Lung (tissue), 12 donors: ENCODE data around the gene DNAJC8. TPM values are rescaled to one million over a fixed set of nuclear protein-coding genes. Genes with fewer than 3 reads are reported as not detected.
A peak's percentile ranks its signal among the peaks of the same experiment; 100 is the strongest.

Source experiments
- ATAC-seq: fragments of 200-7000 bp; cut with Tn5 transposase; one replicate; pipeline ENCODE4 v1.9.1; 2020; ENCODE audit warnings: moderate number of reproducible peaks; ENCODE audit not compliant: insufficient read depth, low FRiP score
- DNase-seq, 3 donors: peaks; one replicate each; pipeline ENCODE4 v3.0.0-alpha.2; 2013 to 2017
- H3K27ac ChIP-seq, 2 donors: one replicate each; pipeline ENCODE4 v1.5.1; 2013; ENCODE audit warnings: mild to moderate bottlenecking in 2 of 2, moderate library complexity in 2 of 2, control low read depth in 1 of 2, inconsistent platforms in 1 of 2, low read depth in 1 of 2, low read length in 1 of 2
- H3K27me3 ChIP-seq, 3 donors: one replicate each; pipeline ENCODE4 v1.5.1; 2013; ENCODE audit warnings: low read length in 2 of 3; ENCODE audit not compliant: control insufficient read depth in 3 of 3, insufficient read depth in 3 of 3
- H3K36me3 ChIP-seq, 4 donors: one replicate each; pipeline ENCODE4 v1.5.1; 2013; ENCODE audit warnings: low read length in 4 of 4, mild to moderate bottlenecking in 1 of 4, moderate library complexity in 1 of 4; ENCODE audit not compliant: control insufficient read depth in 4 of 4, insufficient read depth in 4 of 4
- H3K4me1 ChIP-seq, 5 donors: one replicate each; pipeline ENCODE4 v1.5.1; 2013; ENCODE audit warnings: low read length in 5 of 5, mild to moderate bottlenecking in 2 of 5, moderate library complexity in 1 of 5; ENCODE audit not compliant: control insufficient read depth in 5 of 5, insufficient read depth in 5 of 5
- H3K4me3 ChIP-seq: one replicate; pipeline ENCODE4 v1.5.1; 2013; ENCODE audit warnings: mild to moderate bottlenecking, control low read depth, moderate library complexity
- H3K9ac ChIP-seq, 2 donors: one replicate each; pipeline ENCODE4 v1.5.1; 2013; ENCODE audit warnings: low read length in 2 of 2, control low read depth in 1 of 2; ENCODE audit not compliant: insufficient read depth in 1 of 2
- H3K9me3 ChIP-seq, 4 donors: one replicate each; pipeline ENCODE4 v1.5.1; 2013; ENCODE audit warnings: low read length in 3 of 4, mild to moderate bottlenecking in 1 of 4, moderate library complexity in 1 of 4; ENCODE audit not compliant: control insufficient read depth in 4 of 4, insufficient read depth in 3 of 4
- WGBS, 2 donors: extraction: QIAGEN DNeasy Blood & Tissue Kit; methylation state at CpG; one replicate each; pipeline ENCODE4 v1.1.7; 2013; 5-methylcytosine and 5-hydroxymethylcytosine counted together
- polyA plus RNA-seq, 2 donors: library from polyadenylated mRNA; stranded (reverse); fragments of 200-250 nt; gene quantifications; one replicate each; pipeline ENCODE4 v1.2.1, GENCODE V29; 2013
- total RNA-seq, 2 donors: library from RNA; depleted of rRNA in 1 of 2; stranded (reverse); fragments of >200 nt in 1 of 2; gene quantifications; one replicate each; pipeline ENCODE4 v1.2.1, GENCODE V29; 2014 to 2021
- TF ChIP-seq, protein P1 (sequence below): IDR thresholded peaks from 2 replicates; pipeline ENCODE4 v1.5.1; 2012; ENCODE audit warnings: mild to moderate bottlenecking; ENCODE audit errors: control extremely low read depth, extremely low read depth
- donor health status: control.
- donor health status: control.
- donor health status: Bipolar disorder and iron deficiency.
- donor health status: healthy.
- donor health status: DM: yes; HTN: yes; CAD: no.

The DNAJC8 gene
- total and polyA plus RNA-seq, 4 donors: 38.9 to 84.0 (median 65.8) TPM

GRCh38 chr1:28239004-28239403, 6.2 kb upstream of the DNAJC8 start:
- Histone ChIP-seq H3K9ac (no peak overlapping the region), H3K27ac (peak overlapping the region in 1 of 2 donors; percentile 43), H3K27me3 (no peaks in the 10 kb centered on the region), H3K4me1 (peaks cover 4 to 13% (median 8%) of the 10 kb centered on the region in 5 donors), H3K36me3 (peaks cover 0 to 2% (median 0%) of the 10 kb centered on the region in 4 donors), H3K4me3 (no peak overlapping the region), H3K9me3 (no peaks in the 10 kb centered on the region)
- DNase-seq (no peak), ATAC-seq (no peak)
- TF ChIP-seq, protein P1, sequence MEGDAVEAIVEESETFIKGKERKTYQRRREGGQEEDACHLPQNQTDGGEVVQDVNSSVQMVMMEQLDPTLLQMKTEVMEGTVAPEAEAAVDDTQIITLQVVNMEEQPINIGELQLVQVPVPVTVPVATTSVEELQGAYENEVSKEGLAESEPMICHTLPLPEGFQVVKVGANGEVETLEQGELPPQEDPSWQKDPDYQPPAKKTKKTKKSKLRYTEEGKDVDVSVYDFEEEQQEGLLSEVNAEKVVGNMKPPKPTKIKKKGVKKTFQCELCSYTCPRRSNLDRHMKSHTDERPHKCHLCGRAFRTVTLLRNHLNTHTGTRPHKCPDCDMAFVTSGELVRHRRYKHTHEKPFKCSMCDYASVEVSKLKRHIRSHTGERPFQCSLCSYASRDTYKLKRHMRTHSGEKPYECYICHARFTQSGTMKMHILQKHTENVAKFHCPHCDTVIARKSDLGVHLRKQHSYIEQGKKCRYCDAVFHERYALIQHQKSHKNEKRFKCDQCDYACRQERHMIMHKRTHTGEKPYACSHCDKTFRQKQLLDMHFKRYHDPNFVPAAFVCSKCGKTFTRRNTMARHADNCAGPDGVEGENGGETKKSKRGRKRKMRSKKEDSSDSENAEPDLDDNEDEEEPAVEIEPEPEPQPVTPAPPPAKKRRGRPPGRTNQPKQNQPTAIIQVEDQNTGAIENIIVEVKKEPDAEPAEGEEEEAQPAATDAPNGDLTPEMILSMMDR: no peak
- WGBS, 2 donors: 71 to 93% methylated on average over 2 of the region's 2 CpGs

GRCh38 chr1:28236656-28237322, 4.0 kb upstream of the DNAJC8 start:
- Histone ChIP-seq H3K27me3 (no peaks in the 10 kb centered on the region), H3K27ac (peak overlapping the region; percentile 87 to 94), H3K4me1 (peaks cover 4 to 14% (median 10%) of the 10 kb centered on the region in 5 donors), H3K9ac (peak overlapping the region; percentile 69 to 90), H3K9me3 (no peaks in the 10 kb centered on the region), H3K4me3 (peak overlapping the region; percentile 93), H3K36me3 (peaks cover 0 to 3% (median 1%) of the 10 kb centered on the region in 4 donors)
- WGBS, 2 donors: 14 to 16% methylated on average over 20 of the region's 20 CpGs
- TF ChIP-seq, protein P1: no peak
- ATAC-seq (no peak), DNase-seq (no peak)

- H3K27ac ChIP-seq: peak within 1 kb of the TSS; percentile 87 to 94
Observed at GRCh38 chr1:28235755-28236655, 3.2 kb upstream of the DNAJC8 start, which contains the start of gene ATP5IF1. Gene ATP5IF1, plus strand, starts transcription at chr1:28236124. Its CDS starts 60 bp downstream, at chr1:28236184.

More at GRCh38 chr1:28235755-28236655, 3.2 kb upstream of the DNAJC8 start, which contains the start of gene ATP5IF1:
- Histone ChIP-seq H3K27me3 (no peaks in the 10 kb centered on the region), H3K36me3 (peaks cover 0 to 3% (median 1%) of the 10 kb centered on the region in 4 donors), H3K4me3 (peak within 1 kb of the TSS; percentile 93), H3K4me1 (peaks cover 4 to 15% (median 10%) of the 10 kb centered on the region in 5 donors), H3K9me3 (no peaks in the 10 kb centered on the region), H3K9ac (peak within 1 kb of the TSS; percentile 84 to 90)
- DNase-seq (peak; percentile 98 to 99 (median 99)), ATAC-seq (peak; percentile 96)
- 0 to 1% methylated on average over 60 of the region's 60 CpGs for WGBS, 2 donors
- TF ChIP-seq, protein P1: no peak
